K562 (cell line): ENCODE results near the gene EEF1A1. TPM values are rescaled to one million over a fixed set of nuclear protein-coding genes. Genes with fewer than 3 reads are reported as not detected.

ENCODE experiments used
- CREBBP ChIP-seq: IDR thresholded peaks from one replicate; pipeline ENCODE4 v1.6.1; 2012; ENCODE audit warnings: low read depth, mild to moderate bottlenecking, control low read depth, inconsistent platforms, low read length
- EHMT2 ChIP-seq: fragments of 450-650 bp; IDR thresholded peaks from 2 replicates; pipeline ENCODE4 v1.6.1; 2018; ENCODE audit warnings: antibody characterized with exemption
- EZH2 ChIP-seq: IDR thresholded peaks from 2 replicates; pipeline ENCODE4 v1.6.1; 2012; ENCODE audit warnings: low read depth, mild to moderate bottlenecking, inconsistent platforms, low read length, borderline replicate concordance
- HDAC3 ChIP-seq: fragments of 450-650 bp; IDR thresholded peaks from 2 replicates; pipeline ENCODE4 v1.6.1; 2018; ENCODE audit warnings: borderline replicate concordance, mild to moderate bottlenecking, moderate library complexity; ENCODE audit not compliant: partially characterized antibody
- HDAC6 ChIP-seq: IDR thresholded peaks from 2 replicates; pipeline ENCODE4 v1.6.1; 2012; ENCODE audit warnings: low read depth, mild to moderate bottlenecking, control low read depth, inconsistent platforms, low read length, moderate library complexity
- KLF6 ChIP-seq: fragments of 250-450 bp; sonication (Bioruptor Pico); IDR thresholded peaks from 2 replicates; pipeline ENCODE4 v1.4.0; 2020; ENCODE audit warnings: mild to moderate bottlenecking, moderate library complexity, borderline replicate concordance
- LEF1 ChIP-seq: fragments of 450-650 bp; IDR thresholded peaks from 2 replicates; pipeline ENCODE4 v1.6.1; 2016; ENCODE audit warnings: mild to moderate bottlenecking
- MLX ChIP-seq, 2 experiments: fragments of 450-650 bp in 1 of 2; sonication (generic) in 1 of 2; formaldehyde crosslinking; conservative IDR thresholded peaks; 2 replicates each; pipeline versions ENCODE4 v1.4.0 to v1.8.1; 2020 to 2022; ENCODE audit warnings: mild to moderate bottlenecking in 1 of 2, missing genetic modification reagents in 1 of 2
- NUFIP1 ChIP-seq: fragments of 450-650 bp; IDR thresholded peaks from 2 replicates; pipeline ENCODE4 v1.6.1; 2018; ENCODE audit not compliant: partially characterized antibody
- PHB2 ChIP-seq: fragments of 450-650 bp; IDR thresholded peaks from 2 replicates; pipeline ENCODE4 v1.6.1; 2017; ENCODE audit warnings: low read depth
- PPARD ChIP-seq: fragments of 250-450 bp; sonication (Bioruptor Pico); IDR thresholded peaks from 2 replicates; pipeline ENCODE4 v1.8.0; 2022; ENCODE audit warnings: inconsistent platforms, mild to moderate bottlenecking, moderate library complexity
- PRPF4 ChIP-seq: fragments of 200-400 bp; formaldehyde crosslinking; IDR thresholded peaks from one replicate; pipeline ENCODE4 v1.6.1; 2017; ENCODE audit warnings: low read length, low read depth, mild to moderate bottlenecking; ENCODE audit not compliant: insufficient read depth, poor library complexity, severe bottlenecking
- SAP30 ChIP-seq: fragments of 200-600 bp; sonication (generic); IDR thresholded peaks from 2 replicates; pipeline ENCODE4 v1.6.1; 2012; ENCODE audit warnings: borderline replicate concordance, low read depth, mild to moderate bottlenecking, moderate library complexity, low read length, control low read depth, inconsistent platforms; ENCODE audit not compliant: insufficient read depth, poor library complexity, severe bottlenecking
- SIN3B ChIP-seq: fragments of 450-650 bp; IDR thresholded peaks from 2 replicates; pipeline ENCODE4 v1.6.1; 2017; ENCODE audit warnings: low read depth, mild to moderate bottlenecking, moderate library complexity
- SMC3 ChIP-seq: conservative IDR thresholded peaks from 2 replicates; pipeline ENCODE4 v1.6.1; 2011; ENCODE audit warnings: low read depth, low read length, improper control_type of control experiment; ENCODE audit not compliant: insufficient read depth
- SRSF7 ChIP-seq: fragments of 200-400 bp; formaldehyde crosslinking; optimal IDR thresholded peaks from 2 replicates; pipeline ENCODE3; 2017; ENCODE audit warnings: mild to moderate bottlenecking, low read depth, low read length
- TBP ChIP-seq: optimal IDR thresholded peaks from 2 replicates; pipeline ENCODE3; 2011; ENCODE audit warnings: low read depth, low read length, improper control_type of control experiment
- ZNF717 ChIP-seq: fragments of 250-450 bp; sonication (Bioruptor Pico); IDR thresholded peaks from 2 replicates; pipeline ENCODE4 v1.5.0; 2021
- polyA plus RNA-seq, 8 experiments: library from polyadenylated mRNA; depleted of rRNA in 4 of 8; stranded (reverse) in 5 of 8; unstranded in 3 of 8; fragments of >200 nt; fragmentation: Nextera tagmentation in 2 of 8; fragmentation: Illumina TruSeq in 1 of 8; extraction: Ambion mirVana in 2 of 8; extraction: Trizol in 1 of 8; gene quantifications; 2 replicates each; pipeline versions ENCODE4 v1.2.1 to v1.2.3, GENCODE V29; 2011 to 2014; ENCODE audit warnings: inconsistent platforms in 1 of 8, missing spikeins in 1 of 8
- total RNA-seq, 7 experiments: library from RNA; depleted of rRNA in 6 of 7; stranded (reverse); fragments of >200 nt in 6 of 7; fragmentation: Illumina TruSeq in 2 of 7; extraction: Trizol in 2 of 7; gene quantifications; 2 replicates each; pipeline versions ENCODE4 v1.2.1 to v1.2.3, GENCODE V29; 2011 to 2021; ENCODE audit warnings: low replicate concordance in 1 of 7
- TF ChIP-seq, protein P1 (sequence below): fragments of 450-650 bp; IDR thresholded peaks from 2 replicates; pipeline ENCODE4 v1.6.1; 2014; ENCODE audit warnings: low read depth, mild to moderate bottlenecking, moderate library complexity, borderline replicate concordance
- TF ChIP-seq, protein P2 (sequence below), 2 experiments: fragments of 450-650 bp in 1 of 2; IDR thresholded peaks; 2 replicates each; pipeline ENCODE4 v1.6.1; 2011 to 2017; ENCODE audit warnings: low read depth in 2 of 2, antibody characterized with exemption in 1 of 2, borderline replicate concordance in 1 of 2, low read length in 1 of 2, mild to moderate bottlenecking in 1 of 2, mixed read lengths in 1 of 2; ENCODE audit not compliant: control insufficient read depth in 1 of 2

The EEF1A1 gene
- total and polyA plus RNA-seq, 9 of the 15 experiments (the other 6 are each of a cell fraction or from before 2014, with no cell fraction given) = 6,453 to 17,323 (median 11,082) TPM

DNA sequence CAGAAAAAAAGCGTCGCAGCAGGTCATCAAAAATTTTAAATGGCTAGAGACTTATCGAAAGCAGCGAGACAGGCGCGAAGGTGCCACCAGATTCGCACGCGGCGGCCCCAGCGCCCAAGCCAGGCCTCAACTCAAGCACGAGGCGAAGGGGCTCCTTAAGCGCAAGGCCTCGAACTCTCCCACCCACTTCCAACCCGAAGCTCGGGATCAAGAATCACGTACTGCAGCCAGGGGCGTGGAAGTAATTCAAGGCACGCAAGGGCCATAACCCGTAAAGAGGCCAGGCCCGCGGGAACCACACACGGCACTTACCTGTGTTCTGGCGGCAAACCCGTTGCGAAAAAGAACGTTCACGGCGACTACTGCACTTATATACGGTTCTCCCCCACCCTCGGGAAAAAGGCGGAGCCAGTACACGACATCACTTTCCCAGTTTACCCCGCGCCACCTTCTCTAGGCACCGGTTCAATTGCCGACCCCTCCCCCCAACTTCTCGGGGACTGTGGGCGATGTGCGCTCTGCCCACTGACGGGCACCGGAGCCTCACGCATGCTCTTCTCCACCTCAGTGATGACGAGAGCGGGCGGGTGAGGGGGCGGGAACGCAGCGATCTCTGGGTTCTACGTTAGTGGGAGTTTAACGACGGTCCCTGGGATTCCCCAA is at the start of gene EEF1A1 (continued):
- TF ChIP-seq SAP30 = peak; percentile 72
- TF ChIP-seq PPARD (CRISPR knock-in tag) = no peak
- TF ChIP-seq KLF6 (CRISPR knock-in tag) = no peak
- TF ChIP-seq PRPF4 = peak; percentile 98
- TF ChIP-seq SRSF7 = no peak
- no peak for TF ChIP-seq TBP
- 0 out of 2 replicates have a peak, but pooled peaks have one; percentile 34 for TF ChIP-seq PHB2
- TF ChIP-seq EZH2 = peak; percentile 92; the same call in 1 of the 2 replicates
- no peak for TF ChIP-seq SIN3B
- TF ChIP-seq, protein P1, sequence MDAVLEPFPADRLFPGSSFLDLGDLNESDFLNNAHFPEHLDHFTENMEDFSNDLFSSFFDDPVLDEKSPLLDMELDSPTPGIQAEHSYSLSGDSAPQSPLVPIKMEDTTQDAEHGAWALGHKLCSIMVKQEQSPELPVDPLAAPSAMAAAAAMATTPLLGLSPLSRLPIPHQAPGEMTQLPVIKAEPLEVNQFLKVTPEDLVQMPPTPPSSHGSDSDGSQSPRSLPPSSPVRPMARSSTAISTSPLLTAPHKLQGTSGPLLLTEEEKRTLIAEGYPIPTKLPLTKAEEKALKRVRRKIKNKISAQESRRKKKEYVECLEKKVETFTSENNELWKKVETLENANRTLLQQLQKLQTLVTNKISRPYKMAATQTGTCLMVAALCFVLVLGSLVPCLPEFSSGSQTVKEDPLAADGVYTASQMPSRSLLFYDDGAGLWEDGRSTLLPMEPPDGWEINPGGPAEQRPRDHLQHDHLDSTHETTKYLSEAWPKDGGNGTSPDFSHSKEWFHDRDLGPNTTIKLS = peak; percentile 30; the same call in 1 of the 2 replicates
- no peak; the same call in 1 of the 2 replicates for TF ChIP-seq SMC3
- peak; percentile 52; the same call in 1 of the 2 replicates for TF ChIP-seq LEF1
- TF ChIP-seq HDAC6 = 0 out of 2 replicates have a peak, but pooled peaks have one; percentile 62
- TF ChIP-seq MLX (CRISPR knock-in tag; conservative IDR thresholded peaks at IDR 0.05) = peak in 1 of 2 experiments; percentile 92; a peak in 2 of 4 replicates
- no peak for TF ChIP-seq NUFIP1
- TF ChIP-seq HDAC3 = peak; percentile 63
- no peak for TF ChIP-seq ZNF717 (CRISPR knock-in tag)
- TF ChIP-seq, protein P2, sequence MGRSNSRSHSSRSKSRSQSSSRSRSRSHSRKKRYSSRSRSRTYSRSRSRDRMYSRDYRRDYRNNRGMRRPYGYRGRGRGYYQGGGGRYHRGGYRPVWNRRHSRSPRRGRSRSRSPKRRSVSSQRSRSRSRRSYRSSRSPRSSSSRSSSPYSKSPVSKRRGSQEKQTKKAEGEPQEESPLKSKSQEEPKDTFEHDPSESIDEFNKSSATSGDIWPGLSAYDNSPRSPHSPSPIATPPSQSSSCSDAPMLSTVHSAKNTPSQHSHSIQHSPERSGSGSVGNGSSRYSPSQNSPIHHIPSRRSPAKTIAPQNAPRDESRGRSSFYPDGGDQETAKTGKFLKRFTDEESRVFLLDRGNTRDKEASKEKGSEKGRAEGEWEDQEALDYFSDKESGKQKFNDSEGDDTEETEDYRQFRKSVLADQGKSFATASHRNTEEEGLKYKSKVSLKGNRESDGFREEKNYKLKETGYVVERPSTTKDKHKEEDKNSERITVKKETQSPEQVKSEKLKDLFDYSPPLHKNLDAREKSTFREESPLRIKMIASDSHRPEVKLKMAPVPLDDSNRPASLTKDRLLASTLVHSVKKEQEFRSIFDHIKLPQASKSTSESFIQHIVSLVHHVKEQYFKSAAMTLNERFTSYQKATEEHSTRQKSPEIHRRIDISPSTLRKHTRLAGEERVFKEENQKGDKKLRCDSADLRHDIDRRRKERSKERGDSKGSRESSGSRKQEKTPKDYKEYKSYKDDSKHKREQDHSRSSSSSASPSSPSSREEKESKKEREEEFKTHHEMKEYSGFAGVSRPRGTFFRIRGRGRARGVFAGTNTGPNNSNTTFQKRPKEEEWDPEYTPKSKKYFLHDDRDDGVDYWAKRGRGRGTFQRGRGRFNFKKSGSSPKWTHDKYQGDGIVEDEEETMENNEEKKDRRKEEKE (IDR thresholded peaks at IDR 0.05; ENCODE audit: borderline replicate concordance in 1 of 2, control insufficient read depth in 1 of 2, low read depth in 2 of 2, low read length in 1 of 2) = peak in 1 of 2 experiments; percentile 74; a peak in 1 of 4 replicates
- no peak for TF ChIP-seq EHMT2
- TF ChIP-seq CREBBP = no peak
